Measurements from ENCODE around the gene UBE2V1. TPM values are rescaled to one million over a fixed set of nuclear protein-coding genes. Genes with fewer than 3 reads are reported as not detected.
"Not testable (repeated sequence)": the region's sequence is repeated elsewhere in the genome, so short reads cannot be mapped to it uniquely, and the experiment has no call there.

UBE2V1 gene
- total RNA-seq (ENCODE audit: insufficient read depth, low replicate concordance), result 15.2 TPM

DNA sequence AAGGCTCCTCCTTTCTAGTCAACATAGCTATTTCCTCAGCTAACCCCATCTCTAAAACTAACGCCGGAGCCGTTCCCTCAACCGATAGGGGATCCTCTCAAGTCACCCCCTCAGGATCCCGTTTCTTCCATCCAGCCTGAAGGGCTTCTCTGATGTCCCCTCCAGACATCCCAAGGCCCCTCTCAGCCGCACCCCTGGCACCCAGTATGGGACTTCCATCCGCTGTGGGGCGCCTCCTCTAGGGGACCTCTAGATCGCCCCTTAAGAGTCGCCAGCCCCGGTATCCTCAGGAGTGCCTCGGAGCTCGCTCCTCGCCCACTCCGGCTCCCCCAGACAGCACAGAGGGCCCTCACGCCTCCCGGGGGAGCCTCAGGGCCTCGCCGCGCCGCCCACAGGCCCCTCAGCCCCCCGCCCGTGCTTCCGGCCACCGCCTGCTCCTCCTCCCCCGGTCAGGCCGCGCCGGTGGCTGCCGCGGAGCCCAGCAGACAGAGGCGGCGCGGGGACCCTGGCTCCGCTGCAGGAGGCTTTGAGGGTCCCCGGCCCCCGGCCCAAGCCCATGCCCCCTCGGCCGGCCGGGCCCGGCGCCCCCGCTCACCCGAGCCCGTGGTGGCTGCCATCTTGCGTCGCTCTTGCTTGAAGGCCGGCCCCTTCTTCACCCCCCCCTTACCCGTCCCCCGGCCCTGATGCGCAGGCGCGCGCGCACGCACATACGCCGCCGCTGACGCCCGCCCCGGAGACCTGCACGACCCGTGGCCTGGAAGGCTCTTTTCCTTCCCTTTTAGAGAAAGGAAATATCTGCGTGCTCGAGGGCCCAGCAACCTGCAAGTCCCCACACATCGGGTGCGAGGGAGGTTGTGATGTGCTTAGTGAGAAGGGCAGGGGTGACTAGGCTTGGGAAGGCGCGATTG lies at the start of gene UBE2V1:
Gene UBE2V1 (minus strand): TSS at position 639 of the 908 bp plus-strand sequence. CDS start 22 bp downstream, at position 617.
- peak; percentile 95 for DNase-seq (ENCODE audit: low spot score)

DNA sequence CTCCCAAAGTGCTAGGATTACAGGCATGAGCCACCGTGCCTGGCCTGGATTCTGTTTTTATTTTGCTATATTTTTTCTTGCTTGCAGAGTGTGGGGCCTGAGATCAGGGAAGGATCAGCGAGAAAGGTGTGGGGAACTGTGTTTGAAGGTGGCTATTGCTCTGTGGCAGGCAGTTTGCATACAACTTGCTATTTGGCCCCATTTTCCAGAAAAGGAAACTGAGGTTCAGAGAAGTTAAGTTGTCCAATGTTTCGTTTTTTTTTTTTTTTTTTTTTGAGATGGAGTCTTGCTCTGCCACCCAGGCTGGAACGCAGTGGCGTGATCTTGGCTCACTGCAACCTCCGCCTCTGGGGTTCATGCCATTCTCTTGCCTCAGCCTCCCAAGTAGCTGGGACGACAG lies 48.5 kb upstream of the UBE2V1 start:
- not testable (repeated sequence) for DNase-seq (ENCODE audit: low spot score)

DNA sequence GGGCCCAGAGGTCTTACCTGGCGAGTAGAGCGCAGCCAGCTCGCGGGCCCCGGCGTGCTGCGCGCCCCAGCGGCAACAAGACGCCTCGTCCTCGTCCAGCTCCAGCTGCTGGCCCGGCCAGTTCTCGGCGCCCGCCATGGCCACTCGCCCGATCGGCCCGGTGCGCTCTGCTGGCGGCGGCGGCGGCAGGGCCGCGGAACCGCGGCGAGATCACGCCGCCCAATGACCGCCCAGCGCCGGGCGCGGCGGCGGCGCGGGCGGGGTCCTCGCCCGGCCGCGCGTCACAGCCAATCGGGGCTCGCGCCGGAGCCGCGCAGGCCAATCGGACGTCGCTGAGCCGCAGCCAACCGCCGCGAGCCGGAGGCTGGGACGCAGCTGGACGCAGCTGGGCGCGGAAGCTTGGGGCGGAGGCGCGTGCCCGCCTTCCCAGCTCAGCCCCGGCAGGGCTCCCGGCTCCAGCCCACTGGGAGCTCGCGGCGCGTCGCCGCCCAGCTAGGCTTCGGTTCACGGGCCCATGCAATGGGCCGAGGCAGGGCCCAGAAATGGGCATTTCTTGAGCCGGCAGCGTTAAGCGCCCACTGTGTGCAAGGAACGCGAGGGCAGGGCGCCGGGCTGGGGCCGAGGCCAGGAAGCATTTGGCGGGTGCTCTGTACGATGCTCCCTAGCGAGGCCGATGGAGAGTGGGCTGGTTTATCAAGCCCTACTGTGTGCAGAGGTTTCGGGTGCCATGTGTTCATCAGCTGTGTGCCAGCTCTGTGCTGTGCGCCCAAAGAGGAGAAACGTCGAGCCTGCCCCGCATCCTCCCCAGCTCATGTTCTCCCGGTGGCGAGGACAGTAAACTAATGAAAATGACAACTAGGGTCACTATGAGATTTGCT lies 40.8 kb upstream of the UBE2V1 start, which contains the start of gene PEDS1:
Gene PEDS1 (minus strand): TSS at position 224 of the 878 bp plus-strand sequence. CDS start 86 bp downstream, at position 138.
- peak; percentile 95 for DNase-seq (ENCODE audit: low spot score)

DNA sequence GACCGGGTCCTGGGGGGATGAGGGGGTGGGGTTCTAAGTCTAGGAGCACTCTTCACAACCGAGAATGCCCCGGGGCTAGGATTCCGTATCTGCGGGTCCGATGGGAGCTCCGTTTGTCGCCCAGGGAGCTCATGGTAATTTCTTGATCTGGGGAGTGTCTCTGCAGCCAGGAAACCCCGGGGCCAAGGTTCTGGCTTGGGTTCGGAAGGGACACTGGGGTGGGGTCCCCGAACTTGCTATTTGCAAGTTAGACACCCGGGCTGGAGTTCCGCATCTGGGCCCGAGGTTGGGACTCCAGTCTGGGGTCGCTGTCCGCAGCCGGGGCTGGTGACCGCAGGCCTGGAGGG lies 40.2 kb upstream of the UBE2V1 start:
- no peak for DNase-seq (ENCODE audit: low spot score)

DNA sequence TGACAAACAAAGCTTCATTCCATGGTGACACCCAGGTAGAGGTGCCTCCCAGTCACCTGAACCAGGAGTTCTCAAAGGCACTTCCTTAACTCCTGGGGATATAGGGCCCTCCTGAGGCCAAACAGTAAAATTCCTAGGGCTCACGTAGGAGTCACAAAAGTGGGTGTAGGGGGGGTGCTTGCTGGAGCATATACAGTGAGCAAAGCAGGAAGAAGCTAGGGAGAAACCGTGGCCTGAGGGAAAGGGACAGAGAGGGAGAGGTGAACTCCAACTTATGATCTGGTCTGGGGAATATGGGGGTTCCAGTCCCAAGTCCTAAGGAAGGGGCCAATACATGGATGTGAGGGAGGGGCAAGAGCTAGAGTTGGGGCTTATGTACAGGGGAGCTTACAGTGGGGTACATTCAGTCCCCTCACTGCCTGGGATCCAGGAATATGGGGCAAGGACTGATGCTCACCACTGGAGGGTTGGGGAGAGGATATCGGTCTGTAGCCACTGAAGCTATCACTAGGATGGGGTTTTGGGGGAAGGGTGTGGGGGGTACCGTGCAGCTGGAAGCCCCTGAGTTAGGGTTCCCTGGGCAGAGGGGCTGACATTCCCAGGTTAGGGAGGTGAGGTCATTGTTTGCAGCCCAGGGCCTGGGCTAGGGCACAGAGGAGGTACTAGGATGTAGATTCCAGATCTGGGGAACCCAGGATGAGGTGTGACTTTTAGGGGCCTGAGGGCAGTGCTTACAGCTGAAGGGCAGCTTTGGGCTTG lies 39.6 kb upstream of the UBE2V1 start:
- DNase-seq (ENCODE audit: low spot score), result peak; percentile 18

DNA sequence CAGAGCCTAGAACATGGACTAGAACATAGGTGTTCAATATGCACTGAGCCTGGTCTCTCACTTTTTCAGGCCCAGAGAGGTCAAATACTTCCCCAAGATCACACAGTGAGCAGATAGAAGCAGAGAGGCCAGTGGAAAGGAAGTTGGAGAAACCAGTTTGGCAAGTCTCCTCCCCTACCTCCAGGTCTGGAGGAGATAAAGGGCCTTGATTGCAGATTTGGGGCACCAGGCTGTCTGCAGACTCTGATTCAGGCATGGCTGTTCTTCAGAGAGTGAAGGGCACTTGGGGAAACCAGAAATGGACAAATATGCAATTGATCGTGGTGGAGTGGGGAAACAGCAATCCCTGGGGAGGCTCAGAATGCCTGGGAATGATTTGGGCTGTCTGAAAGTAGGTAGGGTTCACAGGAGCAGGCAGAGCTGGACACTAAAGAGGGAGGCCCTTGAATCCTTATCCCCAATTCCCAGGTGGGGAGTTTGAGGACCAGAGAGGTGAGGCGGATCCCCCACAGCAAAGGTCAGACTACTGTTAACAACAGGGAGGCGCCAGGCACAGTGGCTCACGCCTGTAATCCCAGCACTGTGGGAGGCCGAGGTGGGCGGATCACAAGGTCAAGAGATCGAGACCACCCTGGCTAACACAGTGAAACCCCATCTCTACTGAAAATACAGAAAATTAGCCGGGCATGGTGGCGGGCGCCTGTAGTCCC lies 38.2 kb upstream of the UBE2V1 start:
- DNase-seq (ENCODE audit: low spot score), result peak; percentile 61

DNA sequence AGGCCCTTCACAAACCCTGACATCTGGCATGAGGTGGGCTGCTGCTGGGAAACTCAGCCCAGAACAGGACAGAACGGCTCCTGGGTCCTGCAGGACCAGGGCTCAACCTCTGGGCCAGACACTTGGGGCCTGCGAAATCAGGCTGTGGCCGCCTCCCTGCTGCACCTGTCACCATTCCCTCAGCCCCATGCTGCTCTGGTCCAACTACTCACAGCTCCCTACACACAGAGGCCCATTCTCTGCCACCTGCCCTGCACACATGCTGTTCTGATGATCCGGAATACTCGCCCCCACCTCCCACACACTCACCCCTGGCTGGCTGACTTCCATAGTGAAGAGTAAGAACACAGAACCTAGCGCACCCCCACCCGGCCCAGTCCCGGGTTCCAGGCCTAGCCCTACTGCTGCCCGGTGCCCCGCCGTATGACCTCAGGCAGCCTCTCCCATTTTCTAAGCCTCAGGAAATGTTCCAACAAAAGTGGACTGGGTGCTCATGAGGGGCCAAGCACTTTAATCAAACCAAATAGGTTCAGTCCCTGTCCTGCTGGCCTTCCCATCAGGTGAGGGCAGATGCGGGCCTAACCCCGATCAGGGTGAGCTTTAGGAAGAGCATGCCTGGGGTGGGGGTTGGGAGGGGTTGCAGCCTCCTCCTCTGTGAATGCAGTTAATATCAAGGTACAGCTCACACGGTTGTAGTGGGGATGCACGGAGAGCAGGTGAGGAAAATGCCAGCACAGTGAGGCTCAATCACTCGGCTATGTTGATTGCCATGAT lies 36.7 kb upstream of the UBE2V1 start:
- no peak for DNase-seq (ENCODE audit: low spot score)

DNA sequence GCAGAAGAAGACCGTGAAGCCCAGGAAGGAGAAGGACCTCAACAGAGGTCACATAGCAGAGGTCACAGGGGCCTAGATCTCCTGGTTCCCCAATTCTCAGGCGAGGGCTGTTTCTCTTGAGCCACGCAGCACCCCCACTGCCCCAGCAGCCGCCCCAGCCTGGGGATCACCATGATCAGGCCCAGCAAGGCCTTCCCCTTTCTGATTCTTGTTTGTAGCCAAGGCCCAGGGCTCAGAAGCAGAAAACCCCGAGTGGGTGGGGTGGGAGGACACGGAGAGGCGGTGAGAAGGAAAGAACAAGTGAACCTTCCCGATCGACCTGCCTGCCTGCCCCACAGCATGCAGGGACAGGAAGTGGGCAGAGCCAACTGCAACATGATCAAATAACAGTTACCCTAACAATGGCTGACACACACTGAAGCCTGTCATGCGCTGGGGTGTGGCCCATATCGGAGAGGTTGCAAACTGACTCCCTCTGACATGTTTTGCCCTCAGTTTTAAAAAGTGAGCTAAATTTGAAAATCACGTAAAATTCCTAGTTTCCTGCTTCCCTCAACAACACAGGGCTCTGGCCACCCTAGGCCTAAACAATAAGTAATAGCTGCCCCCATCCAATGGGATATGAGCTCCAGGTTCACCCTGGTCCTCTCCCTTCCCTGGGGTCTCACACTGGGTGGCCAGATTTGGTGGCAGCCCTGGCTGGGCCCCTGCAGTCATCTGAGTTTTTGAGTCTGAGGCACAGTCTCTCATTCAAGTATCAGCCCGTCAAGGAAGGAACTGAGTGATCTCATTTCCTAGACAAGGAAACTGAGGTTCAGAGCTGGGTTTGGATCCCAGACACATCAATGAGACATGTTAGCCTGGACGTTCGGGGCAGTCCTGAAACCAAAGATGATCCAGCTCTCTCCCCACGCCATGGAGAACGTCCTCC lies 34.0 kb upstream of the UBE2V1 start:
- peak; percentile 53 for DNase-seq (ENCODE audit: low spot score)

DNA sequence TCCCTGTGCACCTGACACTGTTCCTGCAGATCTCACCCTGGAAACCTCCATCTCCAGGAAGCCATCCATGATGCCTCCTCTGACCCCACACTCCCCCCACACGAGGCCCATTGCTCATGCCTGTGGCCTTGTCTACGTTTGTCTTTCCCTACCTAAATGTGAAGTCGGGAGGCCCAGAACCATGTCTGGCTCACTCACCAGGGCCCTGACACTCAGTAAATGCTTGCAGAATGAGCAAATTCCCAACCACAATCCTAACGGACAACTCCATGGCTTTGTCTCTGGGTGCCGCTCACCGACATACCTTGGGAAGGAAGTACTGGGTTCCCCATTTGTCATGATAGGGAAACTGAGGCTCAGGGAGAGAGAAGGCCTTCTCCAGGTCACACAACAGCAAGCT lies 33.3 kb upstream of the UBE2V1 start:
- DNase-seq (ENCODE audit: low spot score), result no peak

DNA sequence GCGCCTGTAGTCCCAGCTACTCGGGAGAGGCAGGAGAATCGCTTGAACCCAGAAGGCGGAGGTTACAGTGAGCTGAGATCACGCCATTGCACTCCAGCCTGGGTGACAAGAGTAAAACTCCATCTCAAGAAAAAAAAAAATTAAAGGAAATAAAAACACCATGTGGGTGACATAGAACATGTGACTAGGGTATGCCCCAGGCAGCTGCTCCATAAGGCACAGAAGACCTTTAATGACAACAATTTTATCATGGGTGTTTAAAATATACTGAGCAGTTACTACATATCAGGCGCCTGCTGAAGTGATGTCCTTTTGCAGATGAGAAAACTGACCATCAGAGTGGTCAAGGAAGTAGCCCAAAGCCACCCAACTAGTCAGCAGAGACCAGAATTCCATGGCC lies 32.6 kb upstream of the UBE2V1 start:
- DNase-seq (ENCODE audit: low spot score), result no peak

DNA sequence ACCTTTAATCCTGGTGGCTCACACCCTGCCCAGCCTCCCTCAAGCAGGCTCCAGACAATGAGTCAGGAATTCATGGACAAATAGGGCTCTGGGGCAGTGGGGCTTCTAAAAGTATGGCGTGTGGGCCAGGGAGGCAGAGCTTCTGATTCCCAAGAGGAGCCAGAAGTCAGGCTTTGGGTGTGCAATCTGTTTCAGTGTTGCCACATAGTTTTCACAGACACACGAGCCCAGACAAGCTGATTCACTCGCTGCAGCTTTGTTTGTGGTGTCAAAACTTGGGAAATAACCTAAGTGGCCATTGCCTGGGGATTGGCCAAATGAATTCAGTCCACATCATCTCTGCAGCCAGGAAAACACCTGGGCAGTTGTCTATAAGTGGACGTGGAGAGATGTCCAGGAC lies 31.4 kb upstream of the UBE2V1 start:
- DNase-seq (ENCODE audit: low spot score), result no peak

DNA sequence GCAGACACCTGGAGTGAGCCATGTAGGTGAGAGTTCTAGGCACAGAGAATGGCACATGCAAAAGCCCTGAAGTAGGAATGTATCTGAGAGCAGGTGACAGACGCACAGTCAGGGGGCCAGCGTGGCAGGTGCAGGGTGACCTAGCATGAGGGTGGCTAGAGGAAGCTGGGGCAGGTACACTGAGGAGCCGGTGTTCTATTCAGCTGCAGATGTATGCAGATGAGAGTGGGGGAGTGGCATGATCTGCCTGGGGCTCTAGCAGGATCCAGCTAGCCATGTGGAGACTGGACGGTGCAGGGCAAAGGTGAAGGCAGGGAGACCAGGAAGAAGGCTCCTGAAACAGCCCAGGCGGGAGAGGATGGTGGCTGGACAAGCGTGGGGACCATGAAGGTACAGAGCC lies 29.9 kb upstream of the UBE2V1 start:
- no peak for DNase-seq (ENCODE audit: low spot score)

DNA sequence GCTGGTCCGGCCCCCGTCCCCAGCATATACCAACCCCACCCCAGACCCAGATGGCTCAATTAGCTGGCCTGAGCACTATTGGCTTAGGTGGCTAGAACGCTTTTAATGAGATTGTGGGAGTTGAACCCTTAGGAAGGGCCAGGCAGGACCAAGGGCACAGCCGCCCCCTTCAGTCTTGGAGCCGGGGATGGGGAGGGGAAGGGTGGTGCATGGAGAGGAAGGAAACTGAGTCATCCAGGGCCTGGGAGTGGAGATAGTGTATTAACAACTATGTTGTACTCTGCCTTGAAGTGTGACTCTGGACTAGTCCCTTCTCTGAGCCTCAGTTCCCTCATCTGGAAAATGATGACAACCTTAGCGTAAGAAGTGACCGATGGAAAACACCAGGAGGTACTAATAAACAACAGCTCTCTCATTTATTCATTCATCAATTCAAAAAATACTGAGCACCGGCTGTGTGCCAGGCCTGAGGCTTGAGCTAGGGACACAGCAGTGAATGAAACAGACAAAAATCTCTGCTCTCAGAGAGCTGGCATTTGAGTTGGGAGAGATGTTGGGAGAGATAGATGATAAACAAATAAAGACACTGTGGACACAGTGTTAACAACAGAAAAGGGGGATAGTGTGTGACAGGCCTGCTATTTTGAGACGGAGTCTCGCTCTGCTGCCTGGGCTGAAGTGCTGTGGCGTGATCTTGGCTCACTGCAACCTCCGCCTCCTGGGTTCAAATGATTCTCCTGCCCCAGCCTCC lies 29.0 kb upstream of the UBE2V1 start:
- DNase-seq (ENCODE audit: low spot score), result no peak

DNA sequence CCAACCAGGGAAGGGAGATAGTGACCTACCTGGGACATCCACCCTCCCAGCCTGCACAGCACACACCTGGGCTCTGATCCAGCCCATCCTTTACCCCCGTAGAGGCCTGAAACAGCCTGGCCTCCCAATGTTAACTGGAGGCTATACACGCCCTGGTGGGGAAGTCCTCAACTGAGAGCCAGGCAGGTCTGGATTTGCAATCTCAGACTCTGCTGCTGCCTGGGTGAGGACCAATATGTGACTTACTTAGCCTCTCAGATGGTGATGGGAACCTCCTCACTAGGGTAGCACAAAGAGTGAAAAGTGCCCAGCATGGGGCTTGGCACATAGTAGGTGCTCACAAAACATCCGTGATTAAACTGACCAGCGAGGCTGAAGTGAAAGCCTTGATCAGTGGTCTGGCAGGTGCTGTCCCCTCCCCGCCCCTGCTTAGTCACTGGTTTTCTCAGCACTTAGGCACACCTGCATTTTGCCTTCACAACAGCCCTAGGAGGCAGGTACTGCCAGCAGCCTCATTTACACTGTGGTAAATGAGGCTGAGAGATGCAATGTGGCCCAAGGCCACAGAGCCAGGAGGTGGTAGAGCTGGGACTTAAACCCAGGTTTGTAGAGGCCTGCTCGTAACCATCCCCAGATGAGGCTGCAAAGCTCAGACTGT lies 28.2 kb upstream of the UBE2V1 start:
- DNase-seq (ENCODE audit: low spot score), result no peak

DNA sequence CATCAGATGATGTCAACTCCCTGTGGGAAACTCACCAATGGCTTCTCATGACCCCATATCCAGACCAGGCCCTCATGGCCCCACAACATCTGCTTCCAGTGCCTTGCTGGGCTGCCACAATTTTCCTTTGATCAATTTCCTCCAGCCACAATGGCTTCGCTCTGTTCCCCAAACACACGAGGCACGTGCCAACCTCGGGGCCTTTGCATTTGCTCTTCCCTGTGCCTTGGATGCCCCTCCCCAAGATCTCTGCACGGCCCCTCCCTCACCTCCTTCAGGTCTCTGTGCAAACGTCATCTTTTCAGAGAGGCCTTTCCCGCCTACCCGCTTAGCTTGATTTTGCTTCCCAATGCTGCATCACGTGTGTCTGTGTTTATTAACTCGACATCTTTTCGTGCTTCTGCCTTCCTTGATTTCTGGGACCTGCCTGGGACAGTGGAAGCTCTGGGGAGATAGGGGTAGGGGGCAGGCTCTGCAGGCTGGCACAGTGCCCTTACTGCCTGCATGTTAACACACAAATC lies 27.4 kb upstream of the UBE2V1 start:
- no peak for DNase-seq (ENCODE audit: low spot score)

DNA sequence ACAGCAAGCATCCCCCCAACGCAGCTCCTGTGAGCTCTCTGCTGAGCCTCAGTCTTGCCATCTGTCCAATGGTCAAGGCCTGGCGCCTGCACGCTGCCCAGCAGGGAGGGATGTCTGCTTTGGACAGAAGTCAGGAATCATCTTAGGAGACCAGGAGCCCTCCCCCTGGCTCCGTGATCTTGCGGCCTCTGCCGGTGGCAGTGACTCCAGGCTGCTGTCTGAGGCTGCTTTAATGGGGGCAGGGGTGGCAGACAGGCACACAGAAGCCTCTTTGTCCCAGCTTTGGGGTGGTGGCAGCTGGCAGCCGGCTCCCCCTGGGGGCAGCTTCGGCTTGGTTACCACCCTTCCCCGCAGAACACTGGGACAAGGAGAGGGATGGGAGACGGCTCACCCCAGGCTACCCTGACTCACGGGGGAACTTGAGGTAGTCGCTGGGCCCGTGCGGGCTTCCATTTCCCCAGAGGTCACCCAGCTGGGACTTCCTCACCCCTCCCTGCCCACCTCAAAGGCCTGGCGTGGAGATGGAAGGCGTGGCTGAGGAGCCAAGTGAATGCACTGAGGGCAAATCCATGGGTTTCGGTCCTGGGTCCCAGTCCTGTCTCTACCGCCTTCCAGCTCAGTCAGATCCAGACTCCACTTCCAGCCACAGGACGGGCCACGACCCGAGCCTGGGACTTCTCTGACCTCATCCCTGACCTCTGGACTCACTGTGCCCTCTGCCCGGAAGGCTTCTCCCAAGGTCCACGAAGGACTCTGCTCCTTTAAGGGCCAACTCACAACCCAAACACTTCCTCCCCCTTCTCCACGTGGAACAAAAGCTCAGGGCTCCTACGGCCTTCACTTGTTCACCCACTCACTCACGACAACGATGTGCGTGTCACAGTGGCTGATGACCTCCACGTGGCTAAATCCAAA lies 25.8 kb upstream of the UBE2V1 start:
- no peak for DNase-seq (ENCODE audit: low spot score)

DNA sequence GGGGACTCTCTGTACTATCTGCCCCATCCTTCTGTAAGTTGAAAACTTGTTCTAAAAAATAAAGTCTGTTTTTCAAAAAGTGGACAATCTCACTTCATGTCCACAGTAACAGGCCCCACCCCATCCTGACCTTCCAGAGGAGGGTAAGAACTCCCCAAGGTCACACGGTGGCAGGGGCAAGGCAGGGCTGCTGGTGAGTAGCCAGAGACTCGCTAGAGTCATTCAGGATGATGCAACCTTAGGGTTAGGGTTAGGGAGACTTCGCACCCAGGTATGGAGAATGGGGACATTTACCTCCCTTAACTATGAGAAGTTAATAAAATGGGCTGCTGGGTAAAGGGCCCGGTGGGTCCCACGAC lies 25.1 kb upstream of the UBE2V1 start:
- no peak for DNase-seq (ENCODE audit: low spot score)
